ENCODE measurements around the gene USH2A. TPM values are rescaled to one million over a fixed set of nuclear protein-coding genes. Genes with fewer than 3 reads are reported as not detected.

USH2A gene
- total RNA-seq, 2 donors from 2014 or later = 0.62 to 3.1 TPM

GRCh38 chr1:216221260-216221700 lies 202.0 kb downstream of the USH2A start:
- Mint-ChIP-seq H3K4me1 (peaks cover 8% of the 10 kb centered on the region), H3K4me3 (no peak overlapping the region), H3K9me3 (peaks cover 2% of the 10 kb centered on the region), H3K27me3 (ENCODE audit: insufficient read depth) (no peaks in the 10 kb centered on the region), H3K27ac (no peak overlapping the region), H3K36me3 (ENCODE audit: low read depth) (no peaks in the 10 kb centered on the region)
- no peaks in the 10 kb centered on the region for H3K36me3 ChIP-seq (ENCODE audit: control insufficient read depth, insufficient read depth, low read length)
- H3K27ac ChIP-seq (ENCODE audit: low read depth, low read length) = no peak overlapping the region
- H3K4me1 ChIP-seq (ENCODE audit: control insufficient read depth, insufficient read depth, low read length) = no peaks in the 10 kb centered on the region
- DNase-seq = peak; percentile 81
- WGBS, 2 experiments (ENCODE audit: insufficient coverage in 1 of 2, insufficient read length in 1 of 2) = 38 to 44% methylated on average over 4 to 6 of the region's 6 CpGs
- TF ChIP-seq, protein P1, sequence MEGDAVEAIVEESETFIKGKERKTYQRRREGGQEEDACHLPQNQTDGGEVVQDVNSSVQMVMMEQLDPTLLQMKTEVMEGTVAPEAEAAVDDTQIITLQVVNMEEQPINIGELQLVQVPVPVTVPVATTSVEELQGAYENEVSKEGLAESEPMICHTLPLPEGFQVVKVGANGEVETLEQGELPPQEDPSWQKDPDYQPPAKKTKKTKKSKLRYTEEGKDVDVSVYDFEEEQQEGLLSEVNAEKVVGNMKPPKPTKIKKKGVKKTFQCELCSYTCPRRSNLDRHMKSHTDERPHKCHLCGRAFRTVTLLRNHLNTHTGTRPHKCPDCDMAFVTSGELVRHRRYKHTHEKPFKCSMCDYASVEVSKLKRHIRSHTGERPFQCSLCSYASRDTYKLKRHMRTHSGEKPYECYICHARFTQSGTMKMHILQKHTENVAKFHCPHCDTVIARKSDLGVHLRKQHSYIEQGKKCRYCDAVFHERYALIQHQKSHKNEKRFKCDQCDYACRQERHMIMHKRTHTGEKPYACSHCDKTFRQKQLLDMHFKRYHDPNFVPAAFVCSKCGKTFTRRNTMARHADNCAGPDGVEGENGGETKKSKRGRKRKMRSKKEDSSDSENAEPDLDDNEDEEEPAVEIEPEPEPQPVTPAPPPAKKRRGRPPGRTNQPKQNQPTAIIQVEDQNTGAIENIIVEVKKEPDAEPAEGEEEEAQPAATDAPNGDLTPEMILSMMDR (conservative IDR thresholded peaks at IDR 0.05) = peak; percentile 85
- H3K27me3 ChIP-seq (ENCODE audit: control insufficient read depth, insufficient read depth, low read length, poor library complexity, severe bottlenecking) = no peaks in the 10 kb centered on the region
- peak overlapping the region; percentile 57 for H3K4me3 ChIP-seq (ENCODE audit: low read length)
- H3K9ac ChIP-seq (ENCODE audit: extremely low read depth, low read length, poor library complexity, severe bottlenecking) = no peak overlapping the region
- H3K9me3 ChIP-seq (ENCODE audit: control insufficient read depth, low read length) = peaks cover 10% of the 10 kb centered on the region

GRCh38 chr1:216216305-216216704 lies 206.9 kb downstream of the USH2A start:
- 83 to 89% methylated on average over 2 to 3 of the region's 3 CpGs for WGBS, 2 experiments (ENCODE audit: insufficient coverage in 1 of 2, insufficient read length in 1 of 2)
- Mint-ChIP-seq H3K27me3 (ENCODE audit: insufficient read depth) (no peaks in the 10 kb centered on the region), H3K4me1 (peaks cover 4% of the 10 kb centered on the region), H3K9me3 (no peaks in the 10 kb centered on the region), H3K4me3 (no peak overlapping the region), H3K27ac (no peak overlapping the region), H3K36me3 (ENCODE audit: low read depth) (no peaks in the 10 kb centered on the region)
- no peaks in the 10 kb centered on the region for H3K4me1 ChIP-seq (ENCODE audit: control insufficient read depth, insufficient read depth, low read length)
- H3K4me3 ChIP-seq (ENCODE audit: low read length) = no peak overlapping the region
- H3K9me3 ChIP-seq (ENCODE audit: control insufficient read depth, low read length) = no peaks in the 10 kb centered on the region
- H3K27ac ChIP-seq (ENCODE audit: low read depth, low read length) = no peak overlapping the region
- no peaks in the 10 kb centered on the region for H3K36me3 ChIP-seq (ENCODE audit: control insufficient read depth, insufficient read depth, low read length)
- DNase-seq = no peak
- H3K27me3 ChIP-seq (ENCODE audit: control insufficient read depth, insufficient read depth, low read length, poor library complexity, severe bottlenecking) = no peaks in the 10 kb centered on the region
- TF ChIP-seq, protein P1 (conservative IDR thresholded peaks at IDR 0.05) = no peak
- H3K9ac ChIP-seq (ENCODE audit: extremely low read depth, low read length, poor library complexity, severe bottlenecking) = no peak overlapping the region

DNA sequence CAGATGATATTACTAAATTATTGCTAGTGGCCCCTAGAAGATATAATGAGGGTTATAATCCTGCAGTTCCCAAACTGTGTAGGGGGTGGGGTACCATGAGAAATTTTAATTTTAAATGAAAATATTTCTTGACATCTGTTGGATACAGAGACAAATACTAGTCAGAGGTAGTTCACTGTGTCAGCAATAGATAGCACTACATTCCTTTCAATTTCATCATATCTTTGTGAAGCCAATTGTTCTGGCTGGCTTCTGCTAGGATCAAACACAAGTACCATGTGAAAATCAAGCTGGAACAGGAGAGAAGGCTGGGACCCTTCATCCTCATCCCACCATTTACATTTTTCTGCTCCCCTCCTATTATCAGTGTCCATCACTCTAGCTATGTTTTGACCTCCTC lies 208.1 kb downstream of the USH2A start:
- H3K4me1 ChIP-seq (ENCODE audit: control insufficient read depth, insufficient read depth, low read length) = no peaks in the 10 kb centered on the region
- no peaks in the 10 kb centered on the region for H3K36me3 Mint-ChIP-seq (ENCODE audit: low read depth)
- no peaks in the 10 kb centered on the region for H3K9me3 Mint-ChIP-seq
- DNase-seq = no peak
- H3K27me3 Mint-ChIP-seq (ENCODE audit: insufficient read depth) = no peaks in the 10 kb centered on the region
- no peaks in the 10 kb centered on the region for H3K4me1 Mint-ChIP-seq
- H3K4me3 ChIP-seq (ENCODE audit: low read length) = no peak overlapping the region
- H3K27ac ChIP-seq (ENCODE audit: low read depth, low read length) = no peak overlapping the region
- no peak overlapping the region for H3K4me3 Mint-ChIP-seq
- no peaks in the 10 kb centered on the region for H3K9me3 ChIP-seq (ENCODE audit: control insufficient read depth, low read length)
- H3K27me3 ChIP-seq (ENCODE audit: control insufficient read depth, insufficient read depth, low read length, poor library complexity, severe bottlenecking) = no peaks in the 10 kb centered on the region
- no peak overlapping the region for H3K27ac Mint-ChIP-seq
- no peaks in the 10 kb centered on the region for H3K36me3 ChIP-seq (ENCODE audit: control insufficient read depth, insufficient read depth, low read length)
- no peak overlapping the region for H3K9ac ChIP-seq (ENCODE audit: extremely low read depth, low read length, poor library complexity, severe bottlenecking)
- TF ChIP-seq, protein P1 (conservative IDR thresholded peaks at IDR 0.05) = no peak

Measured in endodermal cell (in vitro differentiated cells).